HCT116 (cell line): ENCODE results near the gene IFNA10. TPM values are rescaled to one million over a fixed set of nuclear protein-coding genes. Genes with fewer than 3 reads are reported as not detected.
"Not testable (repeated sequence)": the region's sequence is repeated elsewhere in the genome, so short reads cannot be mapped to it uniquely, and the experiment has no call there.

Experiments used
- ATAC-seq: fragments of 200-7000 bp; cut with Tn5 transposase; 2 replicates; pipeline ENCODE4 v1.9.1; 2020; ENCODE audit warnings: mild to moderate bottlenecking, moderate library complexity
- BruUV-seq: library from RNA; stranded (reverse); fragments of 400-500 nt; replicated peaks from 2 replicates; lab custom pipeline; 2021; lab: Mats Ljungman, UMichigan
- CTCF ChIA-PET: fragments of 300-600 bp; sonication (Branson Sonifier 250); formaldehyde crosslinking; loops from one replicate; lab custom pipeline; 2021; ENCODE audit warnings: antibody characterized with exemption; lab: Charles Lee
- POLR2A ChIA-PET: fragments of 300-600, 350-600 bp; sonication (Branson Sonifier 250); formaldehyde crosslinking; loops from one replicate; lab custom pipeline; 2021; ENCODE audit warnings: antibody characterized with exemption; lab: Charles Lee
- RAD21 ChIA-PET, 2 experiments: fragments of 300-600 bp; sonication (Branson Sonifier 250); formaldehyde crosslinking; loops; one replicate each; lab custom pipeline; 2023; ENCODE audit warnings: low total read pairs in 2 of 2; ENCODE audit not compliant: uncharacterized antibody in 2 of 2, unreplicated experiment in 2 of 2, low non-redundant PET in 1 of 2; lab: Charles Lee
- DNase-seq: peaks from one replicate; pipeline ENCODE4 v3.0.0-alpha.2; 2010; ENCODE audit warnings: low read depth, low spot score
- H2AFZ ChIP-seq: fragments of 200-600 bp; shearing (Covaris generic), sonication (generic); 2 replicates; pipeline ENCODE4 v1.6.1; 2017; ENCODE audit warnings: low read depth, mixed run types, mixed read lengths, antibody characterized with exemption, low read length; ENCODE audit not compliant: poor library complexity, severe bottlenecking
- H3K27ac ChIP-seq: 2 replicates; pipeline ENCODE4 v1.5.1; 2012; ENCODE audit warnings: low read depth, low read length
- H3K27me3 ChIP-seq: fragments of 200-600 bp; sonication (generic); 2 replicates; pipeline ENCODE4 v1.6.1; 2016; ENCODE audit warnings: mixed run types, low read length, mixed read lengths; ENCODE audit not compliant: insufficient read depth
- H3K36me3 ChIP-seq, 2 experiments: fragments of 200-500 bp in 1 of 2; fragments of 200-600 bp in 1 of 2; sonication (Bioruptor generic) in 1 of 2; sonication (generic) in 1 of 2; 2 replicates each; pipeline versions ENCODE4 v1.5.1 to v1.6.1; 2014 to 2016; ENCODE audit warnings: low read length in 2 of 2, inconsistent platforms in 1 of 2, mixed read lengths in 1 of 2, mixed run types in 1 of 2; ENCODE audit not compliant: insufficient read depth in 2 of 2, control insufficient read depth in 1 of 2
- H3K4me1 ChIP-seq, 2 experiments: fragments of 200-600 bp in 1 of 2; sonication (generic) in 1 of 2; 2 replicates each; pipeline versions ENCODE4 v1.5.1 to v1.6.1; 2012 to 2017; ENCODE audit warnings: low read length in 2 of 2, inconsistent platforms in 1 of 2, mild to moderate bottlenecking in 1 of 2, mixed read lengths in 1 of 2, mixed run types in 1 of 2, moderate library complexity in 1 of 2; ENCODE audit not compliant: insufficient read depth in 2 of 2, control insufficient read depth in 1 of 2
- H3K4me2 ChIP-seq: fragments of 200-600 bp; sonication (generic); 2 replicates; pipeline ENCODE4 v1.6.1; 2017; ENCODE audit warnings: mixed run types, low read length, mixed read lengths
- H3K4me3 ChIP-seq, 2 experiments: fragments of 200-600 bp in 1 of 2; sonication (generic) in 1 of 2; replicated peaks in 1 of 2; 2 replicates each; pipeline ENCODE4 v1.5.1; 2011 to 2016; ENCODE audit warnings: low read length in 2 of 2, control low read depth in 1 of 2, low read depth in 1 of 2, mild to moderate bottlenecking in 1 of 2, mixed read lengths in 1 of 2, mixed run types in 1 of 2
- H3K79me2 ChIP-seq: fragments of 200-600 bp; sonication (generic); 2 replicates; pipeline ENCODE4 v1.6.1; 2017; ENCODE audit warnings: mild to moderate bottlenecking, mixed run types, low read length, moderate library complexity, mixed read lengths; ENCODE audit not compliant: insufficient read depth
- H3K9ac ChIP-seq: fragments of 200-600 bp; sonication (generic); 2 replicates; pipeline ENCODE4 v1.6.1; 2016; ENCODE audit warnings: low read length, mixed read lengths
- H3K9me2 ChIP-seq: fragments of 200-600 bp; sonication (generic), shearing (Covaris generic); 2 replicates; pipeline ENCODE4 v1.6.1; 2017; ENCODE audit warnings: mixed run types, mild to moderate bottlenecking, moderate library complexity; ENCODE audit not compliant: insufficient read depth
- H3K9me3 ChIP-seq, 2 experiments: fragments of 200-500 bp in 1 of 2; fragments of 200-600 bp in 1 of 2; sonication (Bioruptor generic) in 1 of 2; sonication (generic) in 1 of 2; 2 replicates each; pipeline ENCODE4 v1.6.1; 2014 to 2017; ENCODE audit warnings: low read length in 2 of 2, mixed read lengths in 2 of 2, inconsistent platforms in 1 of 2, low read depth in 1 of 2, mild to moderate bottlenecking in 1 of 2, mixed run types in 1 of 2, moderate library complexity in 1 of 2; ENCODE audit not compliant: control insufficient read depth in 1 of 2, insufficient read depth in 1 of 2
- H4K20me1 ChIP-seq: fragments of 200-600 bp; sonication (generic), shearing (Covaris generic); 2 replicates; pipeline ENCODE4 v1.6.1; 2017; ENCODE audit warnings: mixed run types, mild to moderate bottlenecking, moderate library complexity; ENCODE audit not compliant: insufficient read depth
- ATF3 ChIP-seq: IDR thresholded peaks from 2 replicates; pipeline ENCODE4 v1.6.1; 2012
- CTCF ChIP-seq, 3 experiments: fragments of 200-600 bp in 1 of 3; sonication (generic) in 1 of 3; IDR thresholded peaks in 2 of 3; conservative IDR thresholded peaks in 1 of 3; 2 replicates each; pipeline ENCODE4 v1.5.1; 2012 to 2017; ENCODE audit warnings: low read depth in 2 of 3, low read length in 2 of 3, antibody characterized with exemption in 1 of 3, borderline replicate concordance in 1 of 3, control low read depth in 1 of 3, mild to moderate bottlenecking in 1 of 3, mixed read lengths in 1 of 3, mixed run types in 1 of 3, moderate library complexity in 1 of 3; ENCODE audit not compliant: insufficient read depth in 1 of 3
- ELF1 ChIP-seq: IDR thresholded peaks from 2 replicates; pipeline ENCODE4 v1.6.1; 2012; ENCODE audit warnings: low read depth, borderline replicate concordance
- FOSL1 ChIP-seq: IDR thresholded peaks from 2 replicates; pipeline ENCODE4 v1.6.1; 2012; ENCODE audit warnings: low read depth
- SIN3A ChIP-seq: IDR thresholded peaks from 2 replicates; pipeline ENCODE4 v1.6.1; 2012; ENCODE audit warnings: low read depth
- SP1 ChIP-seq: IDR thresholded peaks from 2 replicates; pipeline ENCODE4 v1.6.1; 2012; ENCODE audit warnings: low read depth
- TCF7L2 ChIP-seq: IDR thresholded peaks from 2 replicates; pipeline ENCODE4 v1.7.0; 2011; ENCODE audit warnings: borderline replicate concordance, inconsistent platforms; ENCODE audit not compliant: insufficient read depth, insufficient read length; ENCODE audit errors: extremely low read depth
- intact Hi-C: fragments of 100-400 bp; cut with micrococcal nuclease; formaldehyde crosslinking; loops from 2 replicates; pipeline ENCODE4 v1.10.0; 2022
- total RNA-seq: library from RNA; stranded (reverse); gene quantifications from one replicate; pipeline ENCODE4 v1.2.1, GENCODE V29; 2021; ENCODE audit not compliant: unreplicated experiment

Gene IFNA10
- total RNA-seq, 1 experiment from 2014 or later: not detected

GRCh38 chr9:21228122-21228521 lies 21.2 kb upstream of the IFNA10 start, which contains the start of gene IFNA17:
Gene IFNA17, minus strand, starts transcription at chr9:21228222. Its CDS starts 49 bp downstream, at chr9:21228173.
- H3K27me3 ChIP-seq: no peaks in the 10 kb centered on the region
- RAD21 ChIA-PET: no interaction called here
- CTCF ChIA-PET: interaction anchor here (2.2 kb wide), 1 partner anchor 25 kb away, joined by 6 read pairs; no protein-coding TSS in a partner anchor
- no peaks in the 10 kb centered on the region for H3K4me1 ChIP-seq
- no TSS peak for BruUV-seq
- H3K79me2 ChIP-seq: no peaks in the 10 kb centered on the region
- H2AFZ ChIP-seq: no peak within 1 kb of the TSS
- H3K9me2 ChIP-seq: no peaks in the 10 kb centered on the region
- no peak within 1 kb of the TSS for H3K27ac ChIP-seq
- no peak within 1 kb of the TSS for H3K9ac ChIP-seq
- no peaks in the 10 kb centered on the region for H3K9me3 ChIP-seq
- TF ChIP-seq ATF3: no peak
- TF ChIP-seq SIN3A: no peak
- no peak for TF ChIP-seq ELF1
- TF ChIP-seq TCF7L2: no peak
- no peak for TF ChIP-seq FOSL1
- no peak for TF ChIP-seq CTCF (IDR thresholded peaks at IDR 0.05 in 2 of 3, conservative IDR thresholded peaks at IDR 0.05 in 1 of 3; ENCODE audit: borderline replicate concordance in 1 of 3, insufficient read depth in 1 of 3, low read depth in 2 of 3, low read length in 2 of 3)
- TF ChIP-seq SP1: no peak
- POLR2A ChIA-PET: no interaction called here
- intact Hi-C loops: no loop called here
- ATAC-seq: no peak
- H3K4me2 ChIP-seq: no peak within 1 kb of the TSS
- no peaks in the 10 kb centered on the region for H4K20me1 ChIP-seq
- DNase-seq: no peak
- no peak within 1 kb of the TSS for H3K4me3 ChIP-seq
- no peaks in the 10 kb centered on the region for H3K36me3 ChIP-seq

GRCh38 chr9:21217211-21217610 lies 10.3 kb upstream of the IFNA10 start, which contains the start of gene IFNA16:
Gene IFNA16, minus strand, starts transcription at chr9:21217311. Its CDS starts 6 bp downstream, at chr9:21217305.
- ATAC-seq, intact Hi-C loops, H3K9ac ChIP-seq, H3K4me1 ChIP-seq, H3K27me3 ChIP-seq, H3K36me3 ChIP-seq, POLR2A ChIA-PET, H3K4me3 ChIP-seq, RAD21 ChIA-PET, H3K9me2 ChIP-seq, H3K79me2 ChIP-seq, H3K27ac ChIP-seq, H3K4me2 ChIP-seq, H4K20me1 ChIP-seq, DNase-seq, BruUV-seq, H3K9me3 ChIP-seq, H2AFZ ChIP-seq, CTCF ChIA-PET: not testable (repeated sequence)
